Stomach (tissue), 9 donors: ENCODE results near the gene ACACA. TPM values are rescaled to one million over a fixed set of nuclear protein-coding genes. Genes with fewer than 3 reads are reported as not detected.
A peak's percentile ranks its signal among the peaks of the same experiment; 100 is the strongest.

Experiments used
- DNase-seq, 2 donors: peaks; one replicate each; pipeline versions ENCODE4 v3.0.0 to v3.0.0-alpha.2; 2013 to 2019
- H3K27ac ChIP-seq, 5 donors: fragments of 200-600 bp in 4 of 5; sonication (generic) in 4 of 5; one replicate each; pipeline ENCODE4 v1.5.1; 2013 to 2019; ENCODE audit warnings: mild to moderate bottlenecking in 1 of 5, moderate library complexity in 1 of 5
- H3K27me3 ChIP-seq, 3 donors: fragments of 200-600 bp; sonication (generic); one replicate each; pipeline ENCODE4 v1.5.1; 2017 to 2019; ENCODE audit warnings: mixed run types in 1 of 3
- H3K36me3 ChIP-seq, 4 donors: fragments of 200-600 bp; sonication (generic); 1 replicate in 3 of 4; 2 replicates in 1 of 4; pipeline ENCODE4 v1.5.1; 2016 to 2019
- H3K4me1 ChIP-seq, 4 donors: fragments of 200-600 bp; sonication (generic); one replicate each; pipeline ENCODE4 v1.5.1; 2016 to 2019
- H3K4me3 ChIP-seq, 4 donors: fragments of 200-600 bp; sonication (generic) in 3 of 4; one replicate each; pipeline ENCODE4 v1.5.1; 2016 to 2019; ENCODE audit warnings: mild to moderate bottlenecking in 1 of 4
- H3K9me3 ChIP-seq, 4 donors: fragments of 200-600 bp; sonication (generic); one replicate each; pipeline ENCODE4 v1.5.1; 2016 to 2019
- EP300 ChIP-seq: sonication (generic); formaldehyde crosslinking; IDR thresholded peaks from one replicate; pipeline ENCODE4 v1.6.1; 2017; ENCODE audit warnings: antibody characterized with exemption
- POLR2A ChIP-seq, 4 donors: fragments of 450-650 bp; IDR thresholded peaks; one replicate each; pipeline ENCODE4 v1.6.1; 2016; ENCODE audit warnings: antibody characterized with exemption in 4 of 4, control low read depth in 2 of 4, mild to moderate bottlenecking in 1 of 4, moderate library complexity in 1 of 4
- POLR2AphosphoS5 ChIP-seq, 3 donors: sonication (generic); formaldehyde crosslinking; IDR thresholded peaks; one replicate each; pipeline ENCODE4 v1.6.1; 2016; ENCODE audit warnings: antibody characterized with exemption in 3 of 3
- WGBS, 5 donors: extraction: QIAGEN DNeasy Blood & Tissue Kit in 3 of 5; methylation state at CpG; one replicate each; pipeline versions ENCODE4 v1.1.5 to v1.1.7; 2013 to 2018; 5-methylcytosine and 5-hydroxymethylcytosine counted together
- intact Hi-C: fragments of 100-400 bp; cut with DNase I; formaldehyde crosslinking; loops from one replicate; pipeline ENCODE4 v1.15.1; 2023; ENCODE audit warnings: low total_unique reads
- polyA plus RNA-seq, 3 donors: library from polyadenylated mRNA; stranded (reverse); fragments of 200-250 nt; gene quantifications; one replicate each; pipeline ENCODE4 v1.2.3, GENCODE V29; 2013
- total RNA-seq, 5 donors: library from RNA; depleted of rRNA; stranded (reverse); fragments of >200 nt; gene quantifications; one replicate each; pipeline versions ENCODE4 v1.1.0 to v1.2.3, GENCODE V29; 2014 to 2016
- TF ChIP-seq, protein P1 (sequence below), 7 experiments: fragments of 450-650 bp in 4 of 7; fragments of 200-600 bp in 3 of 7; sonication (generic) in 3 of 7; IDR thresholded peaks; one replicate each; pipeline ENCODE4 v1.5.1; 2016 to 2019; ENCODE audit warnings: antibody characterized with exemption in 7 of 7, control low read depth in 2 of 7, mild to moderate bottlenecking in 1 of 7
- donor health status: healthy with polysubstance abuse.
- donor health status: Bipolar disorder and iron deficiency.
- donor health status: healthy.

The ACACA gene
- total and polyA plus RNA-seq, 8 donors = 9.9 to 59.8 (median 27.7) TPM

DNA sequence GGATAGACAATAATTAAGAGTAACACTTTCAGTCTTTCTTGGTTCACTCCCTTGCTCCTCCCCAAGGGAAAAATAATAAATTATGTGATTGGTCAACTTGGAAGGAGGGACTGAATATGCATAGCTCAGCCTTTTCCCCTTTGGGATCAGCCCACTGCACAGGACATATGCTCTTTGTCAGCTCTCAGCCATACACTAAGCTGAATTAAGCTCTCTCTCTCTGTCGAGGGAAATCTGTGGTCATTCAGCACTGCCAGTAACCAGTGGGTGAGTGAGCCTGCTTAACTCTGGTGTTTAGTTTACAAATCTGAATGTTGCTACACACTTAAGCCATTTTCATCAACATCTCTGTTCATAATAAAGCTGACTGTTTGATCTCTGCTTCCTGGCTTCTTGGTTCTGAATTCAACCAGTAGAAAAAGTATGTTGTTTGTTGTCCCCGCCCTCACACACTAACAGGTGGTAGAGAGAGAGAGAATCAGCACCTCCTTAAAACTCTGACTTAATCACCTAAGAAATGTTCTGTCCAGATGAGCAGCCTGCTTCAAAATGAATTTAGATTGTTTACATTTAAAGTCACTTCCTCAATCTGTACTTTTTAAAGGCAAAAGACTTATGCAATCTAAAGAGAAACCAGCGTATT, 133.1 kb downstream of the ACACA start:
- peak overlapping the region in 2 of 5 donors; percentile 1 to 27 for H3K27ac ChIP-seq
- DNase-seq = peak in 1 of 2 donors; percentile 74
- H3K27me3 ChIP-seq = no peaks in the 10 kb centered on the region
- peaks cover 0 to 34% (median 7%) of the 10 kb centered on the region in 4 donors for H3K4me1 ChIP-seq
- peaks cover 0 to 48% (median 31%) of the 10 kb centered on the region in 4 donors for H3K36me3 ChIP-seq
- TF ChIP-seq POLR2AphosphoS5 (IDR thresholded peaks at IDR 0.05) = peak in 1 of 3 donors; percentile 50
- TF ChIP-seq POLR2A (IDR thresholded peaks at IDR 0.05) = no peak
- TF ChIP-seq, protein P1, sequence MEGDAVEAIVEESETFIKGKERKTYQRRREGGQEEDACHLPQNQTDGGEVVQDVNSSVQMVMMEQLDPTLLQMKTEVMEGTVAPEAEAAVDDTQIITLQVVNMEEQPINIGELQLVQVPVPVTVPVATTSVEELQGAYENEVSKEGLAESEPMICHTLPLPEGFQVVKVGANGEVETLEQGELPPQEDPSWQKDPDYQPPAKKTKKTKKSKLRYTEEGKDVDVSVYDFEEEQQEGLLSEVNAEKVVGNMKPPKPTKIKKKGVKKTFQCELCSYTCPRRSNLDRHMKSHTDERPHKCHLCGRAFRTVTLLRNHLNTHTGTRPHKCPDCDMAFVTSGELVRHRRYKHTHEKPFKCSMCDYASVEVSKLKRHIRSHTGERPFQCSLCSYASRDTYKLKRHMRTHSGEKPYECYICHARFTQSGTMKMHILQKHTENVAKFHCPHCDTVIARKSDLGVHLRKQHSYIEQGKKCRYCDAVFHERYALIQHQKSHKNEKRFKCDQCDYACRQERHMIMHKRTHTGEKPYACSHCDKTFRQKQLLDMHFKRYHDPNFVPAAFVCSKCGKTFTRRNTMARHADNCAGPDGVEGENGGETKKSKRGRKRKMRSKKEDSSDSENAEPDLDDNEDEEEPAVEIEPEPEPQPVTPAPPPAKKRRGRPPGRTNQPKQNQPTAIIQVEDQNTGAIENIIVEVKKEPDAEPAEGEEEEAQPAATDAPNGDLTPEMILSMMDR (IDR thresholded peaks at IDR 0.05) = no peak
- TF ChIP-seq EP300 = no peak
- WGBS, 5 donors = 46 to 63% (median 52%) methylated on average over 3 of the region's 3 CpGs
- intact Hi-C loops = no loop called here
- no peak overlapping the region for H3K4me3 ChIP-seq
- no peaks in the 10 kb centered on the region for H3K9me3 ChIP-seq

DNA sequence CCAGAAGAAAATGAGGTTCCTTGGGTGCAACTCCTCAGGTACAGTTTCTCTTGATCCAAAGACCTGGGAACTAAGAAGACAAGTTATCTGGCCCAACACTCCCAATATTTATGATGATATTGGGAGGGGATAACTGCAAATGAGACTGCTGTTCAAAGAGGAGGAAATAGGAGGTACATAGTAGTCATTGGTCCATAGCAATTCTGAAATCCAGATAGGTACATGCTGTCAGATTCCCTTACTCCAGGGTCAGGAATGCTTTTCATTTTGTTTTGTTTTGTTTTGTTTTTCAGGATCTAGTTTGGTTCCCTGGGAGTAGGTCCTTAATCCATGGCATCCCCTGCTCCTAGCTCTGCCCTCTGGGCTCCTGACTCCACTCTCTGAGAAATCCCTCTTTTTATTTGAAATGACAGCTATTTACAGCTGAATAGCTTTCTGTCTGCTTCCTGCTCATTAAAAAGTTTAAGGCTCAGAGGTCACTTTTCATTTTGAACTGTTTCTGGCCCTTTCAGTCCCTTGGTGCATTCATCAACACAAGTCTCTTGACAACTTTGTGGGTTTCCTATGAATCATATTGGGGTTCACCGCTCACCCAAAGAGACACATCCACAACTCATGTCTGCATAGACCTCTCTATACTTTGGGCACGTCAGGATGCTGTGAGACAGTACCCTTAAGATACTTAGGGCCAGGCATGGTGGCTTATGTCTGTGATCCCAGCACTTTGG, 141.0 kb downstream of the ACACA start:
- H3K36me3 ChIP-seq = peaks cover 9 to 87% (median 74%) of the 10 kb centered on the region in 4 donors

DNA sequence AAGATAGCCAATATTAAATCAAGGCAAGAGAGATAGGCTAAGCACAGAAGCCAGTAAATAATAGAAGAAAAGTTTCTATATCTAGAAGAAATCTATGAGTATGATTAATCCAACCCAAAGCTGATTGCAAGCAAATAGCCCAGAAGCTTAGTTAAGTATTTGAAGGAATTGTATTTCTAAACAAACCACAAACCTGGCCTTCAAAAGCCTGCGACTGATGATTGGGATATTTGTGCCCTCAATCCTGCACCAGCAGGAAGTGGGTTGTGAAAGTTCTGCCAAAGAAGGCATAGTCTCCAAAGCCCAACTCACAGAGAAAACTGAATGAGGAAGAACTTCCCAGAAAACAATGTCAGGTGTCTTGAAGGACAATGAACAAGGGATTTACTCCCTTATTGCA, 145.3 kb downstream of the ACACA start:
- H3K27ac ChIP-seq = no peak overlapping the region
- TF ChIP-seq EP300 (no peak), POLR2A (IDR thresholded peaks at IDR 0.05) (no peak), POLR2AphosphoS5 (IDR thresholded peaks at IDR 0.05) (no peak)
- TF ChIP-seq, protein P1 (IDR thresholded peaks at IDR 0.05) = no peak
- WGBS, 5 donors = 34 to 53% (median 48%) methylated on average over 1 of the region's 1 CpG

More for the DNA sequence above, 141.0 kb downstream of the ACACA start:
- Histone ChIP-seq H3K4me1 (no peaks in the 10 kb centered on the region), H3K4me3 (no peak overlapping the region), H3K27me3 (no peaks in the 10 kb centered on the region), H3K9me3 (peaks cover 0 to 14% (median 9%) of the 10 kb centered on the region in 4 donors), H3K27ac (no peak overlapping the region)
- intact Hi-C loops = no loop called here
- TF ChIP-seq EP300 = no peak
- TF ChIP-seq, protein P1 (IDR thresholded peaks at IDR 0.05) = no peak
- TF ChIP-seq POLR2A (IDR thresholded peaks at IDR 0.05) = no peak
- no peak for TF ChIP-seq POLR2AphosphoS5 (IDR thresholded peaks at IDR 0.05)
- WGBS, 5 donors = 97 to 100% (median 100%) methylated on average over 1 to 2 of the region's 2 CpGs
- no peak for DNase-seq

DNA sequence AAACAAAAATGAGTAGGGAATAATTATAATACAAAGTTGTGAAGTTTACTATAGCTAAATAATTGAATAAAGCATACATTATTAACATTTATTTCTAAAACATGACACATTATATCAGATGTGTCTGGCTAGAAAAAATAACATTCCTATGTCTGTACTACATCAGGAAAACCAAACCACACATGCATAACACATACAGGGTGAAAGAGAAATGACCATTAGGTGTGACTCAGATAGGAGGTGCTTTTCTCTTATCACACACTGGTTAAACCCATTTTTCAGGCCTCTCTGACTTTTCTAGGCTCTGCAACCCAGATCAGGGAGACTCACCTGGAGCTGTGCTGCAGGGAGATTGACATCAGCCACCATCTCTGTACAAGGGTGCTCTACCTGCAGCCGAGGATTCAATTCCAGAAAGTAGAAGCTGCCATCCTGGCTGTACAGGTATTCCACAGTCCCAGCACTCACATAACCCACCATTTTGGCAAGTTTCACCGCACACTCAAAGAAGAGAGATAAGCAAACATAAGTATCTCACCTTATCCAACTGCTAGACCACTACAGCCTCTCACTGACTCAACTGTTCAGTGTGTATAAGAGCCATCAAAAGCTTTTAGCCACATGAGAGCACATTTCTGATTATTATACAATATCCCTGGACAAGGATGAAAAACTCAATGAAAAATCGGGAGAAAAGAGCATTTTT, 147.5 kb downstream of the ACACA start:
- no peaks in the 10 kb centered on the region for H3K9me3 ChIP-seq
- peaks cover 0 to 79% (median 59%) of the 10 kb centered on the region in 4 donors for H3K36me3 ChIP-seq
- no peak for DNase-seq
- H3K4me1 ChIP-seq = peaks cover 0 to 4% (median 0%) of the 10 kb centered on the region in 4 donors
- H3K4me3 ChIP-seq = no peak overlapping the region
- TF ChIP-seq POLR2A (IDR thresholded peaks at IDR 0.05) (no peak), EP300 (no peak), POLR2AphosphoS5 (IDR thresholded peaks at IDR 0.05) (no peak)
- H3K27me3 ChIP-seq = no peaks in the 10 kb centered on the region
- 89 to 97% (median 93%) methylated on average over 3 of the region's 3 CpGs for WGBS, 5 donors
- intact Hi-C loops = no loop called here
- no peak overlapping the region for H3K27ac ChIP-seq

More for the DNA sequence above, 145.3 kb downstream of the ACACA start:
- Histone ChIP-seq H3K27me3 (no peaks in the 10 kb centered on the region), H3K36me3 (peaks cover 9 to 81% (median 70%) of the 10 kb centered on the region in 4 donors), H3K9me3 (peaks cover 0 to 11% (median 8%) of the 10 kb centered on the region in 4 donors), H3K4me1 (no peaks in the 10 kb centered on the region), H3K4me3 (no peak overlapping the region)
- intact Hi-C loops = no loop called here
- DNase-seq = no peak
